GM19468 (cell line): ENCODE data around the gene S1PR3.

Source experiments
- ATAC-seq: cut with Tn5 transposase; IDR thresholded peaks from one replicate; pipeline ENCODE4 v1.9.1; 2021; ENCODE audit warnings: mild to moderate bottlenecking, moderate library complexity, moderate number of reproducible peaks; ENCODE audit not compliant: unreplicated experiment; ENCODE audit errors: extremely low read depth

The S1PR3 gene

GRCh38 chr9:88966894-88967676 is 24.2 kb upstream of the S1PR3 start:
- ATAC-seq: no peak

GRCh38 chr9:88968799-88969198 is 22.5 kb upstream of the S1PR3 start:
- no peak for ATAC-seq

DNA sequence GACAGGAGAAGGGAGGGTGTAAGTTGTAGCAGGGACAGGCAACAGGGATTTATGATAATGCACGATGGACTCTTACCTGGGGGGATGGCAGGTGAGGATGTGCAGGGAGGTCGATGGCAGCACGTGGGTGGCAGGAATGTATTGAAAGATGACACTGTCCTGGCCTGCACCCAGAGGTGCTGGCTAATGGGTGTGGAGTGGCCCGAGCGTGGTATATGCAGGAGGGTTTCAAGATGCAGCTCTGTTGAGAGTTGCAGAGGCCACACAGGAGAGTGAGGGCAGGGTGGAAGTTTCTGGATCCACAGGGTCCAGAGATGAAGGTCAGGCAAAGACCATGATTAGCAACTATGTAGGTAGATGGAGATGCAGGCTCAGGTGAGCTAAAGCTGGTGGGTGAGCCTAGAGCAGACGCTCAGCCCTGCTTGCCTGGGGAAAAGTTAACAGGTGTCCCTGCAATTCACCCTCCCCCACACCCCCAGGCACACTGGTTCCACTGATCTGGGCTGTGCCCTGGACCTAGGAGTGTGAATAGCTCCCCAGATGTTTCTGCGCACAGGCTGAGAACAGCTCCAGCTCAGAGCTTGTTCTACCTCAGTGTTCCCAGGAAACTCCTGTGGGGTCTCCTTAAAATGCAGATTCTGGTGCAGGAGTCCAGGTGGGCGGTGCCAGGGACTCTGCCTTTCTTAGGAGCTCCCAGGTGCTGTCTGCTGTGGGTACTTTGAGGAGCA is 21.5 kb upstream of the S1PR3 start:
- no peak for ATAC-seq

DNA sequence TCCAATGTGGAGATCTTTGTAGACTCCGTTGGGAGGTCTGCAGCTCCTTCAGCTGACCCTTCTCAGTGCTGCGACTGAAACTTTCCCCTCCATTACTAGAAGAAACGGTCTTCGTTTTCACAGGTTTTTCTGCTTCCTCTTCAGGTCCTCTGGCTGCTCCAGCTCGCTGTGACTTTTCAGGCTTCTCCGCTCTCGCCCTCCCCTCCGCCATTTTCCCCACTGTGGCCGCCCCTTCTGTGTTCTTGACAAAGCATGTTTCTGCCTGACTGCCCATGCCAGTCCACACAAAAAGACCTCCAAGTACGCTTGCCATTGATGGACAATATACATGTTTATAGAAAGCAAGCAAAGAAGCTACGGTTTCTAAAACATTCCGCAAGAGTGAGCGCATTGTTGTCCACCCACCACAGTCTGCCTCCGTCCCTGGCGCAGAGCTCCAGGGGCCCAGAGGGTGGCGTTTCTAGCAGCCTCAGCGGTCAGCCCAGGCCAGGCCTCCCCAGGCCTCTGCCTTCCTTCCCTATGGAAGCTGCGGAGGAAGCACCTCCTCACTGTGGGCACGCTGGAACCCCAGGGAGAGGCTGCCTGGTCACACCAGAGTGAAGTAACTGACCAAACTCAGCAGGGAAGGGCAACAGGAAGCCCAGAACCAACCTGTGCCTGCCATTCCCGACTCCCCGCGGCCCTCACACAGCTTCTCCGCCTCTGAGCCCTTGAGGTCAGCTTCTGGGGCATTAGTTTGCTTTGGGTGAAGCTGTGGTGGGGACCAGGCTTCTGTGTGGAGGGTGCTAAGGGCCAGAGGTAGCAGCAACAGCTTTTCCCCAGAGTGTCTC is 19.9 kb upstream of the S1PR3 start:
- no peak for ATAC-seq

DNA sequence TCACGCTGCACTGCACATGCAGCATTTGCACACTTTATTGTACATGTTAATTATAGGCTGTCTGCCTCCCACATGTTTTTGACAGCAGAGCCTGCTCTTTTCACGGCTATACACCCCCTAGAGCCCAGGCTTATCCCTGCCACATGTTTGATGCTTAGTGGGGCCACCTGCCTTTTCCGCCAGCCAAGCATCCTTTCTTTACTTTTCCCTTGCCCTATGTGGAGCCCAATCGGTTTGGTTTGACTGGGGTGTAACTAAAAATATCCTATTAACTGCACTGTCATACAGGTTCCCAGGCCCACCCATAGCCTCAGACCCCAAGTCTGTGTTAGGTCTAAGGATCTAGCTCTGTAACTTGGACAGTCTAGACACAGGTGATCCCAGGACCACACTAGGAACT is 18.9 kb upstream of the S1PR3 start:
- ATAC-seq: no peak

- no peak for ATAC-seq
Observed at GRCh38 chr9:88973281-88974045, 17.8 kb upstream of the S1PR3 start.

GRCh38 chr9:88974641-88975040 is 16.6 kb upstream of the S1PR3 start:
- ATAC-seq: no peak

GRCh38 chr9:88975966-88976889 is 15.0 kb upstream of the S1PR3 start:
- ATAC-seq: no peak

DNA sequence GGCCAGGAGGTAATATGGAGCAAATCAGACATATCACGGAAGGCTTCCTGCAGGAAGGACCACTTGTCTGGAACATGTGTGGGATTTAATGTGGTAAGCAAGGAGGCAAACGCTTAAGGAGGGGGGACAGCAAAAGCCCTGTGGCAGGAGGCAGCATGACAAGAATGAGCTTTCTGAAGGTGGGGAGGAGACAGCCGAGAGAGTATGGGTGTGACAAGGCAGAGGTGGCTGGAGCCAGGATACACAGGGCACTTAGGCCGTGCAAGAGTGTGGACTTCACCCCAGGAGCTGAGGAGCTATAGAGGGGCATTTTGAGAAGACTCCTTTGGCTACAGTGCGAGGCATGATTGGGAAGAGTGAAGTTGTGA is 14.4 kb upstream of the S1PR3 start:
- no peak for ATAC-seq

GRCh38 chr9:88978034-88978433 is 13.2 kb upstream of the S1PR3 start:
- ATAC-seq: no peak

GRCh38 chr9:88979021-88979420 is 12.2 kb upstream of the S1PR3 start:
- no peak for ATAC-seq

- no peak for ATAC-seq
Observed at GRCh38 chr9:88979791-88980190, 11.5 kb upstream of the S1PR3 start.

DNA sequence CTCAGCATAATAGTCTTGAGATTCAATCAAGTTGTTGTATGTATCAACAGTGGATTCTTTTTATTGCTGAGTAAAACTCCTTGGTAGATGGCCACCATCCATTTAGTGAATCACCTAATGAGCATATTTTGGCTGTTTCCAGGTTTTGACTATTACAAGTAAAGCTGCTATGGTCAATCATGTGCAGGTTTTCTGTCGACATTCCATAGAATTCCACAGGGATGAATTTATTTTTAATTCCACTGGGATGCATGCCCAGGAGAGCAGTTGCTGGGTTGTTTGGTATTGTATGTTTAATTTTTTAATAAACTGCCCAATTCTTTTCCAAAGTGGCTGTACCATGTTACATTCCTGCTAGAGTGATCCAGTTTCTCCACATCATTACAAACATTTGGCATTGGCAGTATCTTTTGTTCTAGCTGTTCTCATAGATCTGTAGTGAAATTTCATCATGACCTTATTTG is 10.5 kb upstream of the S1PR3 start:
- ATAC-seq: no peak

- ATAC-seq: no peak
Observed at GRCh38 chr9:88983865-88984542, 7.3 kb upstream of the S1PR3 start.

DNA sequence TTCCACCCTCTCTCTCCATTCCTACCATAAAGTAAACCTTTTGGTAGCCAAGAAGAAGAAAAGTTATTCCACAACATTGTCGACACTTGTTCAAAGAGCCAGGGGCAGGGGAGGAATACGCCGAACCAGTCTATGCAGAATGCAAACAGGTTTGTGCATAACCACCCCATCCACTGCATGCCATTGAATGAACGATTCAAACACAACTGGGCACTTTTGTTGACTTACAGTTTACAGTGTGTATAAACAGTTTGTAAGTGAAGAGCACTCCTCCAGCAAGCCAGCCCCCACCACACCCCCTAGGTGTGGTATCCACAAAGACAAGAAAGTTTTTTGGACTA is 6.8 kb upstream of the S1PR3 start:
- no peak for ATAC-seq

DNA sequence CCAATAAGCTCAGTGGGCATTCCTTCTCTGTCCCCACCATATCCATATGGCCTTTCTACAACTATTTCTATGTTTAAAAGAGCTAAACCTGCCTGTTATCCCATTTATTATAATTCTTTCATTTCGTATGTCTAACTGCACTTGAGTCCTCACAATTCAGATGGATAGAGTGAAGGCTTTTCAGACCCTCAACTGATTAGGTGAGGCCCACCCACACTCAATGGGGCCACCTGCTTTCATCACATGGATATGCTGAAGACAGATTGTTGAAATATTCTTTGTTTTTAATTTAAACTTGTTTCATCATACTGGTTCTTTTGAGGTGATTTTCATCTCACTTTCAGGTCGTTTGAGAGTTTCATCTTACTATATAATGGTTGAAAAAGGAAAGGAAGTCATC is 5.7 kb upstream of the S1PR3 start:
- no peak for ATAC-seq

GRCh38 chr9:88986776-88987175 is 4.5 kb upstream of the S1PR3 start:
- ATAC-seq: no peak

GRCh38 chr9:88987661-88988060 is 3.6 kb upstream of the S1PR3 start:
- no peak for ATAC-seq
